ENCODE data around the gene MRPL43.

MRPL43 gene

GRCh38 chr10:101019440-101019703, 32.1 kb upstream of the MRPL43 start:
- no peak for DNase-seq (ENCODE audit: low spot score)

- DNase-seq (ENCODE audit: low spot score) = peak; percentile 93
These were observed 31.5 kb upstream of the MRPL43 start for GRCh38 chr10:101018600-101019439.

- no peak for DNase-seq (ENCODE audit: low spot score)
These were observed 30.9 kb upstream of the MRPL43 start for GRCh38 chr10:101018118-101018599.

DNA sequence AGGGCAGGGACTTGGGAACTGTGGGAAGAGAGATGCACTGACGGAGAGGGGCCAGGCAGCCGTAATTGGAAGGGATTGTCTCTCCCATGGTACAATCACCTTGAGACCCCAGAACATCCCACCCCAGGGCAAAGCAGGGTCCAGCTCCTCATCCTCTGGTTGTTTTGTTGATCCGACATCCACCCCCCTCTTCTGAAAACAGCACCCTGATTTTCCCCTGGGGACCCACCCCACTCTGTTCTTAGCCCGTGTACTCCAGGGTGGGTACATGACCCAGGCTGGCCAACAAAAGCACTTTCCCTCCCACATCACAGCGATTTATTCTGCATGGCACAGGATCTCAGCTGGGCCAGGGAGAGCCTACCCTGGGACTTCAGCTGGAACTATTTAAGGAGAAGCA, 29.5 kb upstream of the MRPL43 start:
- DNase-seq (ENCODE audit: low spot score) = no peak

- DNase-seq (ENCODE audit: low spot score) = no peak
These were observed 28.3 kb upstream of the MRPL43 start for GRCh38 chr10:101015582-101015973.

- peak; percentile 59 for DNase-seq (ENCODE audit: low spot score)
These were observed 27.8 kb upstream of the MRPL43 start for GRCh38 chr10:101014966-101015581.

- DNase-seq (ENCODE audit: low spot score) = peak; percentile 85
These were observed 27.1 kb upstream of the MRPL43 start for GRCh38 chr10:101014230-101014884.

GRCh38 chr10:101013365-101013825, 26.1 kb upstream of the MRPL43 start:
- DNase-seq (ENCODE audit: low spot score) = no peak

DNA sequence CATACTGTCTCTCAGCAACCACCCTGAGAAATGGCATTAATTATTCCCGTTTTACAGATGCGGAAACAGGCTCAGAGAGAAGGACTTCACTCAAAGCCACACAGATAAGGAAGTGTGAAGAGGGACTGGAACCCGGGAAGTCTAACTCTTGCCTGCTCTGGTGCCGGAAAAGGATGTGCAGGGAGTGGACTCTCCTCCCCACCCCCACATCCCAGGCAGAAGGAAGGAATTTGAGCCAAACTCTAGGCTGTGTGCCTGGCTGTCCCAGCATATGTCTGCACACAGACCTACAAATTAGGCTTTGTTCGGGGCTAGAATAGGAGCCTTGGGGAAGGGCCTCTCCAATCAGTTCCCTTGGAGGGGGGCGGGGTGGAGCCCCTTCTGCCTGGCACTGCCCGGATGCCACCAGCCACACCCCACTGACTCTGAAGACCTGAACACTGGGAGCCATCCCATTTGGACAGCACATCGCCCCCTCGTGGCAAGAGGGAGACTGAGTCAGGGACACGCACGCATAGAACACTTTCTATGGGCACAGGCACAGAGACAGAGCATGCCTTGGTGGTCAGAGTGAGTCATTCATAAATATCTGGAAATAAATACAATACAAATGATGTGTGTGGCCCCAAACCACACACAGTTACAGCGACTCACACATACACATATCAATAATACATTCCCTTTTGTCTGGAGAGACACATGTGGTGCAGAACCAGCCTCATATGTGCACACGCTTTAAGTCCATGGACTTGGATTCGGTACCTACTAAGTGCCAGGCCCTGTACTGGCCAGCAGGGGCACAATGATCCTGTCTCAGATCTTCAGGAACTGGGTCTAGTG, 25.4 kb upstream of the MRPL43 start:
- peak; percentile 90 for DNase-seq (ENCODE audit: low spot score)

DNA sequence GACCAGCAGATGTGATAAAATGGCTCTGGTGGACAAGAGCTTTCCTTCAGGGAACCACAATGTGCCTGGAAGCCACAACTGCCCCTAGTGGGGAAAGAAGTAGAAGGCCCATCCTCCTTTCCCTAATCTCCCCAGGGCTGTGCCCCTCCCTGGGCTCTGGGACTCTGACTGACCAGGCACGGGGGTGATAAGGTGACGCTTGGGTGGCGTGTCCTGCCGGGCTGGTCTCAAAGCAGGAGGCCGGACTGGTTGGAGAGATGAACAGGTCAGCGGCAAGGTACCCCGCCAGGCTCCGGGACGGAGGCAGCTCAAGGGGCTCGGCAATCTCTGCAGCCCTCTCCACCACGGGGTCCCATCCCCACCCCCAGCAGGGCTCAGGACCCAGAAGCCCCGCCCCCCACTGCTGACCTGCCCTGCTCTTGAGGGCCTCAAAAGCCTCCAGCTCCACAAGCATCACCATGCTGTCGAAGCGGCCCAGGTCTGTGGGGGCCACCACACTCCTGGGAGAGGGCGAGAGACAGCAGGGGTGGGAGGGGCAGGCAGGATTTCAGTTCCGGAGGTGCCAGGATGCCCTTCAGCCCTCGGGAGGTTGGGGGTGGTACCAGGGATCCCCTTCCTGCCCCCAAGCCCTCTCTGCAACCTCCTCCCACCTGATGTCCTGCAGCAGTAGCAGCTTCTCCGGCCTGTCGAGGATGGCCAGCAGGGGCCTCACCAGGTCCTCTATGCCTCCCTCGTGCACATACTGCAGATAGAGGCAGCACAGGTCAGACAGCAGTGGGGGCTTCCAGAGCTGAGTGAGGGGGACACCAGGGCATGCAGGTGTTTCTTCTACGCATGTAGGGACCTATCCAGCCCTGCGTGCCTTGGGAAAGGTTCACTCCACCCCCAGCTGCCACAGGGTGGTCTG, 24.5 kb upstream of the MRPL43 start:
- peak; percentile 40 for DNase-seq (ENCODE audit: low spot score)

- DNase-seq (ENCODE audit: low spot score) = no peak
These were observed 23.0 kb upstream of the MRPL43 start for GRCh38 chr10:101010329-101010728.

- no peak for DNase-seq (ENCODE audit: low spot score)
These were observed 21.6 kb upstream of the MRPL43 start for GRCh38 chr10:101008823-101009423.

GRCh38 chr10:101007915-101008822, 20.9 kb upstream of the MRPL43 start:
- no peak for DNase-seq (ENCODE audit: low spot score)

DNA sequence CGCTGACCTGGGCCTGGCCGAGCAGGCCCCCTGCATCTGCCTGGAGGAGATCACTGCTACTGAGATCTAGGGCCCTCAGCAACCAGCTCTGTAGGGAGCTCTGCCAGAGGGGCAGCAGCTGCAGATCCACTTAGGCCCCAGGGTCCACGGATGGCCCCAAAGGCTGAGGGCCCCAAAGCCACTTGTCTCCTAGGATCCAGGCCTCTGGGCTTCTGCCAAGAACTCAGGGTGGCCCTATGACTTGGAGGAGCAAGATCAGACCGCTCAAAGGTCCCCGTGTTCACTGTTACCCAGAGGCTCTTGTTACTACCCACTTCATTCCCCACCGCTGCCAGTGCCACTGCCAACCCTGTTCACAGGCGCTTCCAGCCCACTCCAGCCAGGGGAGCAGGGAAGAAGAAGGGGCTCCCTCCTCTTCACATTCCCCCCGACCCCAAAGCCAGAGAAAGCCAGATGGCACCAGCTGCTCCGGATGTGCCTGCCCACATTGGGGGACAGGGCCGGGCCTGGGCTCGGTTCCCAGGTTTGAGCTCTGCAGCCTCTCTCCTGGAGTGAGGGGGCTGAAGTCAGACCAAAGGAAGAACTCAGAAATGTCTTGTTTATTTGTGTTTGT, 19.9 kb upstream of the MRPL43 start:
- no peak for DNase-seq (ENCODE audit: low spot score)

DNA sequence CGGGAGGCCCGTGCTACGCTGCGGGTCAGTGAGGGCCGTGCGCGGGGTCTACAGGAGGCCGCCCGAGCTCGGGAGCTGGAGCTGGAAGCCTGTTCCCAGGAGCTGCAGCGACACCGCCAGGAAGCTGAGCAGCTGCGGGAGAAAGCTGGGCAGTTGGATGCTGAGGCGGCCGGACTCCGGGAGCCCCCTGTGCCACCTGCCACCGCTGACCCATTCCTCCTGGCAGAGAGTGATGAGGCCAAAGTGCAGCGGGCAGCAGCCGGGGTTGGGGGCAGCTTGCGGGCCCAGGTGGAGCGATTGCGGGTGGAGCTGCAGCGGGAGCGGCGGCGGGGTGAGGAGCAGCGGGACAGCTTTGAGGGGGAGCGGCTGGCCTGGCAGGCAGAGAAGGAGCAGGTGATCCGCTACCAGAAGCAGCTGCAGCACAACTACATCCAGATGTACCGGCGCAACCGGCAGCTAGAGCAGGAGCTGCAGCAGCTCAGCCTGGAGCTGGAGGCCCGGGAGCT, 19.3 kb upstream of the MRPL43 start:
- DNase-seq (ENCODE audit: low spot score) = no peak

DNA sequence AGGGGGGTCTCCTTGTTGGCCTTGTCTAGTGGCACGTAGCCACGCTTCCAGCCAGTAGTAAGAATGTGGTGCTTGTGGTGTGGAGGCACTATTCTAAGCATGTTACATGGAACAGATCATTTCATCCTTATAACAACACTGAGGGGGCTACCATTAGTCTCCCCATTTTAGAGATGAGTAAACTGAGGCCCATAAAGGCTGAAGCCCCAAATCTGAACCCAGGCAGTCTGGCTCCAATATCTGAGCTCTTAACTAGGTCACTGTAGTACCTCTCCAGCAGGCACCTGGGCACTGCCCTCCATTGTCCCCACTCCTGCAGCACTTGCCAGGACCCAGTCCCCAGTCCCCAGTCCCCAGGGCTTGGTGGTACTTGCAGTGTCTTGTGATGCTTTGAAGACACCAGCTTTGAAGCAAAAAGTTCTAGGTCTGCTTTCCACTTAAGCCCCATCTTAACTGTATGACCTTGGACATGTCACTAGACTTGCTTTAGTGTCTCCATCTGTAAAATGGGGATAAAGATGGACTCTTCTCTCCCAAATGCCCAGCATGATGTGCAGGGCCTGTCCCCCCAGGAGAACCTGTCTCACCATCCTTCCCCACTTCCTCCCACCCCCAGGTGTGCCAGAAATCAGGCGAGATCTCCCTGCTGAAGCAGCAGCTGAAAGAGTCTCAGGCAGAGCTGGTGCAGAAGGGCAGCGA, 18.7 kb upstream of the MRPL43 start:
- no peak for DNase-seq (ENCODE audit: low spot score)

DNA sequence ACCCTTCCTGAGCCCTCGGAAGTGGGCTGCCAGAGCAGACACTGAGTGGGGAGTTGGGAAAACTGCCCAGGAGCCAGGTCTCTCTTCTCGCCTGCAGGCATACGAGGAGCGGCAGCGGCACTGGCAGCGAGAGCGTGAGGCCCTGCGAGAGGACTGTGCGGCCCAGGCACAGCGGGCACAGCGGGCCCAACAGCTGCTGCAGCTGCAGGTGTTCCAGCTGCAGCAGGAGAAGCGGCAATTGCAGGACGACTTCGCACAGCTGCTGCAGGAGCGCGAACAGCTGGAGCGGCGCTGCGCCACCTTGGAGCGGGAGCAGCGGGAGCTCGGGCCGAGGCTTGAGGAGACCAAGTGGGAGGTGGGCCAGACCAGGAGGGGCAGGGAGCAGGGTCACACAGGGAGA, 18.1 kb upstream of the MRPL43 start:
- DNase-seq (ENCODE audit: low spot score) = no peak

DNA sequence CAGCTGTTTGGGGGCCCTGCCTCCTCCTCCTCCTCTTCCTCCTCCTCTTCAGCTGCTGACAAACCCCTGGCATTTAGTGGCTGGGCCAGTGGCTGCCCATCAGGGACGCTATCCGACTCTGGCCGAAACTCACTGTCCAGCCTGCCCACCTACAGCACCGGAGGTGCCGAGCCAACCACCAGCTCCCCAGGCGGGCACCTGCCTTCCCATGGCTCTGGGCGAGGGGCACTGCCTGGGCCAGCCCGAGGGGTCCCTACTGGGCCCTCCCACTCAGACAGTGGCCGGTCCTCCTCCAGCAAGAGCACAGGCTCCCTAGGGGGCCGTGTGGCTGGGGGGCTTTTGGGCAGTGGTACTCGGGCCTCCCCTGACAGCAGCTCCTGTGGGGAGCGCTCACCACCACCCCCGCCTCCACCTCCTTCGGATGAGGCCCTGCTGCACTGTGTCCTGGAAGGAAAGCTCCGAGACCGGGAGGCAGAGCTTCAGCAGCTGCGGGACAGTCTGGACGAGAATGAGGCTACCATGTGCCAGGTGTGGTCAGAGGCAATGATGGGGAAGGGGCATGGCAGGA, 16.4 kb upstream of the MRPL43 start:
- DNase-seq (ENCODE audit: low spot score) = no peak
